A673 (cell line): Measurements from ENCODE around the gene LRIG3.

Source experiments
- CTCF ChIP-seq: fragments of 300-800, 200-600 bp; sonication (generic); conservative IDR thresholded peaks from 2 replicates; pipeline ENCODE4 v1.5.1; 2017; ENCODE audit warnings: low read depth, mild to moderate bottlenecking, antibody characterized with exemption, low read length, moderate library complexity, mixed read lengths
- EZH2 ChIP-seq: fragments of 200-600 bp; sonication (generic); IDR thresholded peaks from 2 replicates; pipeline ENCODE4 v1.6.1; 2017; ENCODE audit warnings: borderline replicate concordance, low read depth, mild to moderate bottlenecking, mixed read lengths, antibody characterized with exemption, low read length; ENCODE audit not compliant: poor library complexity, severe bottlenecking

DNA sequence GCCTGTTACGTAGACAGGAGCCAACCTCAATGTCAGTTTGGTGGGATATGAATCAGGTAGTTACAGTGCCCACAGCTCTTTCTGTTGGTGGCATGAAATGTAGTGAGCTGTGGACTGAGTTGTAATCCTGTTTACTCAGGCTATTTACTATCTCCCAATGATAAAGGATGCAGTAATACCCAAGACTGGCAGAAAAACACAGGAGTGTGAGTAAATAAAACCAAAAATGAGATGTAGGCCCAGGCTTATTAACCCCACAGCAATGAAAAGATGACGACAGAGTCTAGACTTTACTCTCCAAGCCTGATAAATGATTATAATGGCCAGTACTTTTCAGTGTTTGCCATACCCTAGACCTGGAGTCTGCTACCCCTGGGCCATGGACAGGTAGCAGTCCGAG lies 22.8 kb upstream of the LRIG3 start:
- TF ChIP-seq CTCF (no peak), EZH2 (no peak)
